Psoas muscle (tissue), 8 donors: Measurements from ENCODE around the gene RNF32. TPM values are rescaled to one million over a fixed set of nuclear protein-coding genes. Genes with fewer than 3 reads are reported as not detected.

Source experiments
- ATAC-seq, 4 donors: fragments of 200-7000 bp; cut with Tn5 transposase; one replicate each; pipeline ENCODE4 v1.9.1; 2020; ENCODE audit warnings: moderate library complexity in 3 of 4, mild to moderate bottlenecking in 2 of 4
- DNase-seq, 2 donors: peaks; one replicate each; pipeline ENCODE4 v3.0.0-alpha.2; 2020
- H3K27ac ChIP-seq: fragments of 200-600 bp; one replicate; pipeline ENCODE4 v1.8.0; 2022
- H3K27me3 ChIP-seq, 3 donors: fragments of 200-600 bp in 1 of 3; one replicate each; pipeline versions ENCODE4 v1.6.1 to v1.8.0; 2013 to 2022; ENCODE audit warnings: low read length in 2 of 3, mild to moderate bottlenecking in 2 of 3, moderate library complexity in 1 of 3; ENCODE audit not compliant: insufficient read depth in 3 of 3
- H3K36me3 ChIP-seq, 2 donors: fragments of 200-600 bp in 1 of 2; one replicate each; pipeline versions ENCODE4 v1.6.1 to v1.8.0; 2013 to 2022; ENCODE audit warnings: low read depth in 1 of 2, mild to moderate bottlenecking in 1 of 2, moderate library complexity in 1 of 2; ENCODE audit not compliant: insufficient read depth in 1 of 2
- H3K4me1 ChIP-seq: fragments of 200-600 bp; one replicate; pipeline ENCODE4 v1.8.0; 2022
- H3K4me3 ChIP-seq: fragments of 200-600 bp; one replicate; pipeline ENCODE4 v1.8.0; 2022; ENCODE audit warnings: mild to moderate bottlenecking
- H3K9me3 ChIP-seq: fragments of 200-600 bp; one replicate; pipeline ENCODE4 v1.8.0; 2022
- CTCF ChIP-seq: fragments of 200-600 bp; IDR thresholded peaks from one replicate; pipeline ENCODE4 v1.8.0; 2022; ENCODE audit warnings: antibody characterized with exemption
- WGBS, 3 donors: extraction: QIAGEN DNeasy Blood & Tissue Kit; methylation state at CpG; one replicate each; pipeline versions ENCODE4 v1.1.6 to v1.1.7; 2013; 5-methylcytosine and 5-hydroxymethylcytosine counted together
- intact Hi-C, 2 donors: fragments of 100-400 bp; cut with DNase I; formaldehyde crosslinking; loops; one replicate each; pipeline versions ENCODE4 v1.11.0 to v1.14.2; 2022
- polyA plus RNA-seq, 3 donors: library from polyadenylated mRNA; stranded (reverse); fragments of 200-250 nt; gene quantifications; one replicate each; pipeline ENCODE4 v1.2.3, GENCODE V29; 2013
- total RNA-seq, 4 donors: library from RNA; stranded (reverse); fragmentation: NEBNext Ultra II Directional in 2 of 4; extraction: Animal tissue kit (Norgen Biotek cat#: 25700) in 2 of 4; gene quantifications; one replicate each; pipeline versions ENCODE4 v1.2.1 to v1.2.4, GENCODE V29; 2021 to 2023
- donor health status: healthy with polysubstance abuse.
- donor health status: DM: no; HTN: no; CAD: no; lungs with moderate emphysema.
- donor health status: Bipolar disorder and iron deficiency.
- donor health status: healthy.
- donor health status: DM: yes; HTN: yes; CAD: no.
- donor health status: DM: no; HTN: no; CAD: no.
- donor health status: DM: no; HTN: no; CAD: no.
- donor health status: DM: yes; HTN: yes; CAD: no.

RNF32 gene
- total and polyA plus RNA-seq, 7 donors: 0.18 to 0.60 (median 0.48) TPM; not detected in 4

GRCh38 chr7:156651474-156651873, 10.9 kb downstream of the RNF32 start:
- H3K4me3 ChIP-seq: no peak overlapping the region
- H3K36me3 ChIP-seq: no peaks in the 10 kb centered on the region
- TF ChIP-seq CTCF: no peak
- peaks cover 0 to 57% (median 7%) of the 10 kb centered on the region in 3 donors for H3K27me3 ChIP-seq
- ATAC-seq: no peak
- 92 to 95% (median 92%) methylated on average over 4 of the region's 4 CpGs for WGBS, 3 donors
- no peak for DNase-seq
- no peak overlapping the region for H3K27ac ChIP-seq
- intact Hi-C loops: no loop called here
- no peaks in the 10 kb centered on the region for H3K4me1 ChIP-seq
- H3K9me3 ChIP-seq: no peaks in the 10 kb centered on the region

DNA sequence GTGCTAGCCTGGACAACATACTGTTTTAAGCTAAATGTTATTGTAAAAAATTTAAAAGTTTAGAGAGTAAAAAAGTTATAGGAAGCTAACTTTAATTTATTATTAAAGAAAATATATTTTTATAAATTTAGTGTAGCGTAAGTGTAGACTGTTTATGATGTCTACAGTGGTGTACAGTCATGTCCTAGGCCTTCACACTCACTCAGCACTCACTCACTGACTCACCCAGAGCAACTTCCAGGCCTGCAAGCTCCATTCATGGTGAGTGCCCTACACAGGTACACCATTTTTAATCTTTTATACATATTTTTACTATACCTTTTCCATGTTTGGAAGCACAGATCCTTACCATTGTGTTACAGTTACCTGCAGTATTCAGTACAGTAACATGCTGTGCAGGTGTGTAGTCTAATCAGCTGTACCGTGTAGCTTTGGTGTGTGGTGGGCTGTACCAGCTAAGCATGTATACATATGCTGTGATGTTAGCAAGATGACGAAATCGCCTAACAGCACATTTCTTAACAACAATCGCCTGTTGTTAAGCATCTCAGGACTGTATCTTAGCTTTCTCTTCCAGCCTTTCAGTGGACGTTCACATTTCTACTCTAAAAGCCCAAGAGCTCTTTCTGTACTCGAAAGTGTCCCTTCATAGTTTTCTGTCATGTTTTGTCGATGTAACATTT, 12.5 kb downstream of the RNF32 start:
- Histone ChIP-seq H3K4me3 (no peak overlapping the region), H3K27ac (no peak overlapping the region), H3K27me3 (peaks cover 0 to 64% (median 7%) of the 10 kb centered on the region in 3 donors), H3K4me1 (no peaks in the 10 kb centered on the region), H3K9me3 (no peaks in the 10 kb centered on the region), H3K36me3 (no peaks in the 10 kb centered on the region)
- intact Hi-C loops: no loop called here
- 95 to 96% (median 96%) methylated on average over 8 of the region's 8 CpGs for WGBS, 3 donors
- no peak for ATAC-seq
- no peak for DNase-seq
- TF ChIP-seq CTCF: no peak

- Histone ChIP-seq H3K36me3 (no peaks in the 10 kb centered on the region), H3K4me1 (no peaks in the 10 kb centered on the region), H3K27me3 (peaks cover 0 to 53% (median 7%) of the 10 kb centered on the region in 3 donors), H3K4me3 (no peak overlapping the region), H3K27ac (no peak overlapping the region), H3K9me3 (no peaks in the 10 kb centered on the region)
- WGBS, 3 donors: 76 to 78% (median 76%) methylated on average over 10 of the region's 10 CpGs
- DNase-seq (no peak), ATAC-seq (no peak)
- intact Hi-C loops: no loop called here
- TF ChIP-seq CTCF: no peak
Measured at GRCh38 chr7:156654511-156655234, 14.1 kb downstream of the RNF32 start.

GRCh38 chr7:156655251-156655650, 14.7 kb downstream of the RNF32 start:
- no peaks in the 10 kb centered on the region for H3K36me3 ChIP-seq

More at GRCh38 chr7:156655251-156655650, 14.7 kb downstream of the RNF32 start:
- intact Hi-C loops: no loop called here
- DNase-seq (no peak), ATAC-seq (no peak)
- no peak overlapping the region for H3K27ac ChIP-seq
- 72 to 82% (median 76%) methylated on average over 6 of the region's 6 CpGs for WGBS, 3 donors
- no peak for TF ChIP-seq CTCF
- H3K9me3 ChIP-seq: no peaks in the 10 kb centered on the region
- no peak overlapping the region for H3K4me3 ChIP-seq
- no peaks in the 10 kb centered on the region for H3K4me1 ChIP-seq
- peaks cover 0 to 47% (median 4%) of the 10 kb centered on the region in 3 donors for H3K27me3 ChIP-seq
